NCI-H748 treated with DMSO at 0.1 percent for 48 hours (cell line): ENCODE measurements around the gene AKR1D1.
A peak's percentile ranks its signal among the peaks of the same experiment; 100 is the strongest.
"Not testable (repeated sequence)": the region's sequence is repeated elsewhere in the genome, so short reads cannot be mapped to it uniquely, and the experiment has no call there.

Source experiments
- DNase-seq: peaks from one replicate; lab custom pipeline; 2025; lab: John Stamatoyannopoulos, UW

The AKR1D1 gene

DNA sequence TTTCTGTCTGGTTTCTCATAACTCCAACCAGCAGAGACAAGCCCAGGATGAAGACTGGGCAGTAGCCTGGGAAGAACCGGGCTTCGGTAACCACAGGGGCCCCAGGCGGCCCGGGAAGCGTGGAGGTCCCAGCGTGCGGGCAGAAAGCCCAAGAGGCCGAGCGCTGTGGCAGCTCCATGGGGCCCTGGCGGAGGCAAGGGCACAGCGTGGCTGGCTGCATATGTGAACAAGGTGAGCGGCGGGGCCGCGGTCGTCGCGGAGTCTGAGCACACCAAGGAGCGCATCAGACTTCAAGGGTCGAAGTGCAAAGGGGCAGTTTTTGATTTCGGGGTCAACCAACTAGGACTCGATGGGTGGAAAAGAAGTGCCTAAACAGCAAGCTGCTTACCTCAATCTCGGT, 45.9 kb downstream of the AKR1D1 start:
- DNase-seq: no peak

DNA sequence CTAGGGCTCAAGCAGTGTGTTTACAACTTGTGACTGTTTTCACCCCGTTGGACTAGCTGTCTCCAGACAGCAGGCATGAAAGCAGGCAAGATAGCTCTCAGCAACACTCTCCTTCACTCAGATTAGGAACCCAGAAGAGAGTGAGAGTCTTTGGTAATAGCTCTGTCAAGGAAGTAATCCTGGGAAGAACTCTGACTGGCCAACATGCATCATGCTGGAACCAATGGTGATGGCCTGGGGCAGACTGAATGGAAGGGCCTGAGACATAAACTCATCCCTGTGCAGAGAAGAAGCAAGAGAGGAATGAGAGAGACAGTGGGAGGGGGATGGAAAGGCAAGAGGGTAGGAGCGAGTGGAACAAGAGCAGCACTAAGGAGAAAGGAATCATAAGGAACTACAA, 48.9 kb downstream of the AKR1D1 start:
- DNase-seq: no peak

DNA sequence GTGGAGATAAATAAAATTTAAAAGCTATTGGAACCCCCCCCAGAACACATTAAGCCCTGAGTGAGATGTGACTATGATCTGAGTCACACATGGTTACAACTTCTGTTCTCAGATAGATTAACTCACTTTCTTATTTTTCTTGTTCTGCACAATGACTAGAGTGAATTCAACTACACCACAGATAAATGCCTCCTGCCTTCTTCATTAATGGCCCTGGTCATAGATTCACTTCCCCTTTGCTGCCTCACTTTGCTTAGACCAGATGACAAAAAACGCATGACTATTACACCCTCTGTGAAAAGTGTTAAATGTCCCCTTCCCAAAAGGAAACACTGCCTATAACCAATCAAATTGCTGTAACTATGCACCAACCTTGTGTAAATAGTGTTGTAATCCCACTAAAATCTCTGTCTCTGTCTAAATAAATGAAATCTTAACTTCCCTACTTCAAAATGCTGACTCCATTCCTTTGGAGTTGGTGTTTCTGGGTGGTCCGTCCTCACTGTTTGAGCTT, 49.4 kb downstream of the AKR1D1 start:
- DNase-seq: no peak

DNA sequence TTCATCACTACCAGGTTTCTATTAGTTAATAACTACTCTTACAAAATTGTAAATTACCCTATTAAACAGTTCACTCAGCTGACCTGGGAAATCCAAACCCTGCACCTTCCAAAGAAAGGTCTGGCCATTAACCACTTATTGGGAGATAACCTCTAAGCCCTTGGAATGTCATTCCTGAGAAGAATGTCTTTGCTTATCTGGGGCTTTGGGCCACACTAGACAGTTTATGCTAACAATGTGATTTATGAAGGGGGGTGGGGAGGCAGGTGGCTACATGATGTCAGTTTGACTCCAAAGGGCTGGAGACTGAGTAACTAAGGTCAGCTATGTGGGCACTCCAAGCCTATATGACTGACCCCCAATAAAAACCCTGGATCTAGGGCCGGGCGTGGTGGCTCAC, 50.7 kb downstream of the AKR1D1 start:
- no peak for DNase-seq

DNA sequence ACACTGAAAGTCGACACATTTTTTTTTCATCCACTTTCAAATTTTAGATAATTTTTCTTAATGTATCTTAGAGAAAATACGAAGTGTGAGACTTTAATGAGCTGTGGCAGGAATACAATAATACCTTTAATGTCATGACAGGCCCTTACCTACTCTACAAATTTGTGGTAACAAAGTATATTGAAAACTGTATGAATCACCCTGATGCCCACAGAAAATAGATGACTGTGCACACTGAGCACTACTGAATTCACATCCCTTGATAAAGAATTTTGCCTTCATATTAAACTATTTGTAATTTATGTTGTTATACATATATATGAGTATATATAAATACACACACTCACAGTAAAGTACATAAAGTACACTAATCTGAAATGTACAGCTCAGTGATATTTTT, 51.7 kb downstream of the AKR1D1 start:
- no peak for DNase-seq

DNA sequence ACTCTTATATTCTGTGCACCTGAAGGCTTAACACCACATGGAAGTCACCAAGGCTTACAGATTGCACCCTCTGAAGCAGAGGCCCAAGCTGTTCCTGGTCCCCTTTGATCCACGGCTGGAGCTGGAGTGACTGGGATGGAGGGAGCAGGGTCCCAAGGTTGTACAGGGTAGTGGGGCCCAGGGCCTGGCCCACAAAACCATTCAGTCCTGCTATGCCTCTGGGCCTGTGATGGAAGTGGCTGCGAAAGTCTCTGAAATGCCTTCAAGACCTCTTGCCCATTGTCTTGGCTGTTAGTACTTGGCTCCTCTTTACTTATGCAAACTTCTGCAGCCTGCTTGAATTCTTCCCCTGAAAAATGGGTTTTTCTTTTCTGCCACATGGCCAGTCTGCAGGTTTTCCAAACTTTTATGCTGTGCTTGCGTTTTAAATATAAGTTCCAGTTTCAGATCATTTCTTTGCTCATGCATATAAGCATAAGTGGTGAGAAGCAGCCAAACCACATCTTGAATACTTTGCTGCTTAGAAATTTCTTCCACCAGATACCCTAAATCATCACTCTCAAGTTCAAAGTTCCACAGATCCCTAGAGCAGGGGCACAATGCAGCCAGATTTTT, 53.4 kb downstream of the AKR1D1 start:
- DNase-seq: no peak

DNA sequence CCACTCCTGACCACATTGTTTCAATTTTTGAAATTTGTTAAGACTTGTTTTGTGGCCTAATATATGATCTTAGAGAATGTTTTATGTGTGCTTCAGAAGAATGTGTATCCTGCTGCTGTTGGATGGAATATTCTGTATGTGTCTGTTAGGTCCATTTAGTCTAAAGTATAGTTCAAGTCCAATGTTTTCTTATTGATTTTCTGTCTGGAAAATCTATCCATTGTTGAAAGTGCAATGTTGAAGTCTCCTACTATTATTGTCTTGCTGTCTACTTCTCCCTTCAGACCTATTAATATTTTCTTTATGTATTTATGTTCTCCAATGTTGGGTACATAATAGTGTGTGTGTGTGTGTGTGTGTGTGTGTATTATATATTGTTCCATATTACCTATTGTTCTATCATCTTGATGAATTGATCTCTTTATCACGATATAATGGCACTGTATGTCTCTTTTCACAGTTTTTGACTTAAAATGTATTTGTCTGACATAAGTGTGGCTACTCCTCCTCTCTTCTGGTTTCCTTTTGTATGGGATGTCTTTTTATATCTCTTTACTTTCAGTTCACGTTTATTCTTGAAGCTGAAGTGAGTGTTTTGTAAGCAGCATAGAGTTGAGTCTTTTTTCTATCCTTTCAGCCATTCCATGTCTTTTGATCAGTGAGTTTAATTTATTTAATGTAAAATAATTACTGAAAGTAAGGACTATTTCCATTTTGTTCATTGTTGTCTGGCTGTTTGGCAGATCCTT, 61.3 kb downstream of the AKR1D1 start:
- no peak for DNase-seq

DNA sequence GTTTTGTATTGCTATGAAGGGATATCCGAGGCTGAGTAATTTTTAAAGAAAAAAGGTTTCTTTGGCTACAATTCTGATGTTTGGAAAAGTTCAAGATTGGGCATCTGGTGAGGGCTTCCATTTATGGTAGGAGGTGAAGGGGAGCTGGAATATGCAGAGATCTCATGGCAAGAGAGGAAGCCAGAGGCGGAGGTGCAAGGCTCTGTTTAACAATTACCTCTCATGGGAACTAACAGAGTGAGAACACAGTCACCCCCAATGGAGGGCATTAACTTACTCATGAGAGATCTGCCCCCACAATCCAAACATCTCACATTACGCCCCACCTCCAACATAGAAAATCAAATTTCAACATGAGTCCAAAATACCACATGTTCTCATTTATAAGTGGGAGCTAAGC, 62.0 kb downstream of the AKR1D1 start:
- no peak for DNase-seq

DNA sequence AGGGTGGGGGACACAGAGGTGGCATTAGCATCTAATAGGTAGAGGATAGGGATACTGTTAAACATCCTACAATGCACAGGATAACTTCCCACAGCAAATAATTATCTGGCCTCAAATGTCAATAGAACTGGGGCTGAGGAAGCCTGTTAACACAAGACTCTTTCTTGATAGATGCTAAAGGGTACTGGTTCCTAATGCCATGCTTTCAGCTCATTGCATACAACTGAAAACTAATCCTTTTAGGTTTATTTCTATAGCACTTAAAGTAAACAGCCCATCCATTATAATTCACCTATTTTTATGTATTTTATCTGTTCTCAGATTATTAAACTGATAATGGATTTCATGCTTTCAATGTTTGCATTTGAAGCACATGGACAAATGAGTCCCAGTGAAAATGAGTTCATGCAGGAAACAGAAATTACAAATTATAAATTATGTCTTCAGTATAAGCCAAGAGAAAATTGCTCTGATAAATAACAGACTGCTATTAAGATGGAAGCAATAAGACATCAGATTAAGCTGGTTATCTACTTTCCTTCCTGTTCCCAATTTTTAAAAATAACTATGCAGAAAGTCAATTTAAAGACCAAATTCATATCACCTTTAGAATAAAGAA, 66.4 kb downstream of the AKR1D1 start:
- no peak for DNase-seq

DNA sequence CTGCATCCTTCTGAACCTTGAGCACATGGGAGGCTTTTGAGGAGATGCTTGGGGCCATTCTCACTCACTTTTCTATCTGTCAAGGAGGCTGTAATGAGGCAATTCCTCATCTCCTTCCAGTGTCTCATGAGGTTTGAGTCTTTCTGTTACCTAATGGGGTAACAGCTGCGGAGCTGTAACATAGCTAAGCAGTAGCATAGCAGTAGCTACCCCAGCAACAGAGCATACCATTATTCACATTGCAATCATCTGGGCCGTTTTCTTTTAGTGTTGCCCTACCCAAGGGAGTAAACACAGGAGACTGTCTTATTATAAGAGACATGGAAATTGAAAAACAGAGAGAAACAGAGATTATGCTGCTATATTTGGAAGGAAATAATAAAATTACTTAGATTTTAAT, 68.7 kb downstream of the AKR1D1 start:
- DNase-seq: no peak

DNA sequence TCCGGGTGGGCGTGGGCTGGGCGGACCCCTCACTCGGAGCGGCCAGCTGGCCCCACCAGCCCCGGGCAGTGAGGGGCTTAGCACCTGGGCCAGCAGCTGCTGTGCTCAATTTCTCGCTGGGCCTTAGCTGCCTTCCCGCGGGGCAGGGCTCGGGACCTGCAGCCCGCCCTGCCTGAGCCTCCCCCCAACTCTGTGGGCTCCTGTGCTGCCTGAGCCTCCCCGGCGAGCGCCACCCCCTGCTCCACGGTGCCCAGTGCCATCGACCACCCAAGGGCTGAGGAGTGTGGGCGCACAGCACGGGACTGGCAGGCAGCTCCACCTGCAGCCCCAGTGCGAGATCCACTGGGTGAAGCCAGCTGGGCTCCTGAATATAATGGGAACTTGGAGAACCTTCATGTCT, 70.0 kb downstream of the AKR1D1 start:
- not testable (repeated sequence) for DNase-seq

DNA sequence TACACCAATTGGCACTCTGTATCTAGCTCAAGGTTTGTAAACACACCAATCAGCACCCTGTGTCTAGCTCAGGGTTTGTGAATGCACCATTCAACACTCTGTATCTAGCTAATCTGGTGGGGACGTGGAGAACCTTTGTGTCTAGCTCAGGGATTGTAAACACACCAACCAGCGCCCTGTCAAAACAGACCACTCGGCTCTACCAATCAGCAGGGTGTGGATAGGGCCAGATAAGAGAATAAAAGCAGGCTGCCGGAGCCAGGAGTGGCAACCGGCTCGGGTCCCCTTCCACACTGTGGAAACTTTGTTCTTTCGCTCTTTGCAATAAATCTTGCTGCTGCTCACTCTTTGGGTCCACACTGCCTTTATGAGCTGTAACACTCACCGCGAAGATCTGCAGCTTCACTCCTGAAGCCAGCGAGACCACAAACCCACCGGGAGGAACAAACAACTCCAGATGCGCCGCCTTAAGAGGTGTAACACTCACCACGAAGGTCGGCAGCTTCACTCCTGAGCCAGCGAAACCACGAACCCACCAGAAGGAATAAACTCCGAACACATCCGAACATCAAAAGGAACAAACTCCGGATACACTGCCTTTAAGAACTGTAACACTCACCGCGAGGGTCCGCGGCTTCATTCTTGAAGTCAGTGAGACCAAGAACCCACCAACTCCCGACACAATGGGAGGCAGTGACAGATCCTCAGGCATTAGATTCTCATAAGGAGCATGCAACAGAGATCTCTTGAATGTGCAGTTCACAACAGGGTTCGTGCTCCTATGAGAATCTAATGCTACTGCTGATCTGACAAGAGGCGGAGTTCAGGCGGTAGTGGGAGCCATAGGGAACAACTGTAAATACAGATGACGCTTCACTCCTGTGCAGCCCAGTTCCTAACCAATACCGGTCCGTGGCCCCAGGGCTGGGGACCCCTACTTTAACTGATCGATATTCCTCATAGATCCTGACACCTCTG, 70.8 kb downstream of the AKR1D1 start:
- not testable (repeated sequence) for DNase-seq

DNA sequence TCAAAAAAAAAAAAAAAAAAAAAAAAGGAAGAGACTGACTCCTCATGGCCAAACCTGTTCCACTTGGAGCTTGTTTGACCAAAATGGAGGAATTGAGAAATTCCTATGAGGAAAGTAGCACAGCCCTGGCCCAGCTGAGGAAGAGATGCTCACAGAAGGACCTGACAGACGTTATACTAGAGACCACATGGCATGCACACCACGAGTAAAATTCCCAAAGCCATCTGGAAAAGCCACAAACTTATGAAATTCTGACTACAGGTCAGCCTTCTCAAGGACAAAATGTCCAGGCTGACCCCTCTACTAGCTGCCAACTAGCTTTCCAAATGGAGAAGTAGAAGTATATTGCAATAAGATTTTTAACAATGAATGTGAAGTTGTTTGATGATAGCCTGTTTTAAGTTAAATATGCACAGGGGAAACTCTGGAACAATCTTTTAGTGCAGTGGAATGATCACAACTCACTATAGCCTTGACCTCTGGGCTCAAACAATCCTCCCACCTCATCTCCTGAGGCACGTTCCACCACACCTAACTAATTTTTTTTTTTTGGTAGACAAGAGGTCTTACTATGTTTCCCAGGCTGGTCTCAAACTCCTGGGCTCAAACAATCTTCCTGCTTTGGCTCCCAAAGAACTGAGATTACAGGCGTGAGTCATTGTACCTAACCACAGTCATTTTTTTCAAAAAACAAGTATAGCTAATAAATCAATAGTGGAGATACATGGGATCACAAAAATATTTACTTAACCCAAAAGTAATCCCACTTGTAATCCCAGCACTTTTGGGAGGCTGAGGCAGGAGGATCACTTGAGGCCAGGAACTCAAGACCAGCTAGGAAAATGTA, 75.7 kb downstream of the AKR1D1 start:
- no peak for DNase-seq

DNA sequence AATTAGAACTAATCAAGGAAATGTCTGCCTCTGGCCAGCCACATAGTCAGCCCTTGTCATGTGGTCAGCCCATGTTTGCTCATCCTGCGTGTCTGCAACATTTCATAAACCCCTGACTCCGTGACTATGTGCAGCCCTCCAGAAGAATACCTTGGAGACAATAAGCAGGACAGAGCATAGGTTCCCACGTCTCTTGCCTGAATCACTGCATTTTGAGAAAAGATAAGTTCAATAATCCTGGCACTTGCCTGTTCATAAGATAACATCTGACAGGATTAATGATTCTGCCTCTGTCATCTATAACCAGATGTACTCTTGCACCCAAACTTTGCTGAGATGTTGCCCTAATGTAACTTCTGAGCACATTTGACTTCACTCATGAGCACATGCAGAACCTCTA, 78.4 kb downstream of the AKR1D1 start:
- no peak for DNase-seq

DNA sequence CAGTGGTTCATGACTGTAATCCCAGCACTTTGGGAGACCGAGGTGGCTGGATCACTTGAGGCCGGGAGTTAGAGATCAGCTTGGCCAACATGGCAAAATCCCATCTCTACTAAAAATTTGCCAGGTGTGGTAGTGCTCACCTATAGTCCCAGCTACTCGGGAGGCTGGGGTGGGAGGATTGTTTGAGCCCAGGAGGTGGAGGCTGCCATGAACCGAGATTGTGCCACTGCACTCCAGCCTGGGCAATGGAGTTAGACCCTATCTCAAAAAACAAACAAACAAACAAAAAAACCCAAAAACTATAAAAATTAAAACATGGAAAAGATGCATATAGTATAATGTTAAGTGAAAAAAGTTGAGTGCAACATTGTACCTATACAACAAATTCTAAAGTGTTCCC, 81.4 kb downstream of the AKR1D1 start:
- DNase-seq: no peak

DNA sequence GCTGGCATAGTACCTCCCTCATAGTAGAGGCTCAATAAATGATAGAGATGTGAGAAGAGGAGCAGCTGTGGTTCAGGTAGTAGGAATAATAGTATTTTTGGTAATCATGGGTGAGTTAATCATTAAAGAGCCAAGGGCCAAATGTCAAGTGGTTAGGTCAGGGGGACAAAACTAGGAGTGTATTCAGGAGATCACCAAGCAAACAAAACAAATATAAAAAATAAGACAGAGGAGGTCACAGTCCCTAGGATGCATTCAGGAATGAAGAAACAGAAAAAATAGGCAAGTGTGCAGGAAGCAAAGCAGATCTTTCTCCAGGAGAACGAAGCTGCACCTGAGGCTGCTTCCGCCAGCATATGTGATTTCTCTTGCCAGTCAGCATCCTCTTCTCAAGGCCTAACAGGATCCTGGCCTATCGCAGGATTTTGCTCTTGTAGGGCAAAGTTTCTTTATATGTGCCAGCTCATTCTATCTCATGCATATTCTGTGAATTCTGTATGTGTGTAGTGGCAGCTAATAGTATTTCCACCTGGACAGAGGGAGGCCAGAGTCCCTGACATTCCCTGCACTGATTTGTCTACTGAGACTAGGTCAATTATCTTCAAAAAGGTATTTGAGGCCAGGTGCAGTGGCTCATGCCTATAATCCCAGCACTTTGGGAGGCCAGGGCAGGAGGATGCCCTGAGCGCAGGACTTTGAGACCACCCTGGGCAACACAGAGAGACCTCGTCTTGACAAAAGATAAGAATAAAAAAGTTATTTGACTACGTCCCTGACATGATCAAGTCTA, 82.7 kb downstream of the AKR1D1 start:
- DNase-seq: no peak

DNA sequence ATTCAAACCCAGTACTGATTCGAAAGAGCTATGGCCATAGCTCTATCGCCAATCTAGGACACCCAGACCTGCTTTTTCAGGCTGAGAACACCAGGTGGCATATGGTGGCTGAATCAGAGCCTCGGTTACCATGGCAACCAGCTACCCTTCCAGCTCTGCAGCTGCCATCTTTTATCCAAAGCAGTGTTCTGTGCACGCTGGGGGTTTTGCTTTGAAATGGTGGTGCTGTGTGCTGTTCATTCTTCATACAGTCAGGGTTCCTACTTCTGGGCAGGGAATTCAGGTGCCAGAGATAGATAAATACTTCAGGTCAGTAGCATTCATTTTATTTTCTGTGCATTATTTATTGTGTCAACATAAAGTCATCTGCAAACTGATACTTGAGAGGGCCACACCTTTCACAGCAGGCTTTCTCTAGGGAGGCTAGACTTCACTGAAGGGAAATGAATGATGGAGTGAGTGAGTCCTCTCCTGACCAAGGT, 85.4 kb downstream of the AKR1D1 start:
- DNase-seq: peak; percentile 89

DNA sequence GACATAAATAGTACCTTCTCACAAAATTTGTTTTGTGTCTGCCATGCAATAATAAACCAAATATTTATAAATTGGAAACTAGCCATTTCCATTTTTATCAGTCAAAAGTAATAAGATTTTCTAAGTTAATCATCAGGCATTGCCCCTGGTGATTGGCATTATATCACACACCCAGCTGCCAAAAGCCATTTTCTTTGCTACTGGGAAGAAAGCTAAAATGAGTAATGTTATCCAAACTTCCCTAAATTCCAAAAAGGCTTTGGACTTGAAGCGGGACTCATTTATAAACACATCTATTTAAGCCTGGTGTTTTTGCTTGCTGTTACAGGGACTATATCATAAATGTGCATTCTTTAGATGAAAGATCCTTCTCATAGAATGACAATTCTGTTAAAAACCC, 86.0 kb downstream of the AKR1D1 start:
- no peak for DNase-seq

DNA sequence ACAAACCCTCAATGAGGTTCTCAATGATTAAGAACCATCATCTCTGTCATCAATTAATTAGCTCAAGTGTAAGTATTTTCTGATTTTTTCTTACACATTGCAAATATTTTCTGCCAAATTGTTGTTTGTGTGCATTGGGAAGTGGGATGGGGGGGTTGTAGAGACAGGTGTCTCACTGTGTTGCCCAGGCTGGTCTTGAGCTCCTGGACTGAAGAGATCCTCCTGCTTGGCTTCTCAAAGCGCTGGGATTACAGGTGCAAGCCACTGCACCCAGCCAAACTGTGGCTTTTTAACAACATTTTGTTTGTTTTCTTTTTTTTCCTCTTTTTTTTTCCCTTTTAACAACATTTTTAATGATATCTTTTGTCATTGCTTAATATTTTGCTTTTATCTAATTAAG, 87.5 kb downstream of the AKR1D1 start:
- DNase-seq: no peak

DNA sequence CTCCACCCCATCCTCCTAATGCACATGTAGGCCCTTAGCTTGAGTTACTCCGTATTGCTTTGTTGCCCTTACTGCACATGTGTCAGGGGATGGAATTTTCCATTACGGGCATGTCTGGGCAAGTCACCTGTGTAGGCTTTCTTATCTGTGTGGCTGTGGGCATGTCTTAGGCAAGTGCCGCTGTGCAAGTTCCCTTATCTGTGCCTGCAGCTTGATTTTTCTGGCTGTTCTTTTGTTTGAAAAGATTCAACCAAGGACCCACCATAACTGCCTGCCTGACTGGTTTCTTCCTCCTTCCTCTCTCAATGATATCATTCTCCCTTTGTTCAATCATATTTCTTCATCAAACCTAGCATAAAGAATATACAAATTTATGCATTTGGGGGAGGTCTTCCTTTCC, 88.5 kb downstream of the AKR1D1 start:
- no peak for DNase-seq
